ENCODE measurements around the gene ADGRV1. TPM values are rescaled to one million over a fixed set of nuclear protein-coding genes. Genes with fewer than 3 reads are reported as not detected.

Gene ADGRV1
- total RNA-seq, 2 experiments from 2014 or later, result not detected

DNA sequence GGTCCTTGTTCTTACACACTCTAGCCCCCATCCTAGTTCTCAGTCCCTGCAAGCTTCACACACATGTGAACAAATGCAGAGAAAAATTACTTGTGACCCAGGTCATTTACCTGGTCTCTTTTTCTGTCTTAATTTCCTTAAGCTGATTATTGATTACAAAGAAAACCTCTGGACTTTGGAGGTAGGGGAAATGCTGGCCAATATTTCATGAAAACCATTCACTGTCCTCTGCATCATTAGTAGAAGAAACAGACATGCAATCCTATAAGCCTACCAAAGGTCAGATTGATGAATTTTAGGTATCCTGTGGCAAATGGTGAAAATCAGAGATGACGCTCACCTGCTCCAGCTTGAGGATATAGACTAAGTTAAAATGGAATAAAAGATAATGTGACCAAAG is 457.7 kb downstream of the ADGRV1 start:
- no peaks in the 10 kb centered on the region for H3K36me3 ChIP-seq (ENCODE audit: insufficient read depth, low read length)
- H3K79me2 ChIP-seq (ENCODE audit: insufficient read depth, low read depth, low read length), result no peaks in the 10 kb centered on the region
- no peak overlapping the region for H3K27ac ChIP-seq (ENCODE audit: low read depth, low read length, poor library complexity, severe bottlenecking)
- BruUV-seq (replicated peaks), result no TSS peak
- H3K4me3 ChIP-seq (ENCODE audit: low read depth, low read length, poor library complexity, severe bottlenecking), result no peak overlapping the region
- H3K4me1 ChIP-seq (ENCODE audit: insufficient read depth, low read length, poor library complexity, severe bottlenecking), result no peaks in the 10 kb centered on the region
- no peaks in the 10 kb centered on the region for H3K9me2 ChIP-seq (ENCODE audit: insufficient read depth, low read length)
- no peak overlapping the region for H2AFZ ChIP-seq (ENCODE audit: low read length)
- TF ChIP-seq, protein P1, sequence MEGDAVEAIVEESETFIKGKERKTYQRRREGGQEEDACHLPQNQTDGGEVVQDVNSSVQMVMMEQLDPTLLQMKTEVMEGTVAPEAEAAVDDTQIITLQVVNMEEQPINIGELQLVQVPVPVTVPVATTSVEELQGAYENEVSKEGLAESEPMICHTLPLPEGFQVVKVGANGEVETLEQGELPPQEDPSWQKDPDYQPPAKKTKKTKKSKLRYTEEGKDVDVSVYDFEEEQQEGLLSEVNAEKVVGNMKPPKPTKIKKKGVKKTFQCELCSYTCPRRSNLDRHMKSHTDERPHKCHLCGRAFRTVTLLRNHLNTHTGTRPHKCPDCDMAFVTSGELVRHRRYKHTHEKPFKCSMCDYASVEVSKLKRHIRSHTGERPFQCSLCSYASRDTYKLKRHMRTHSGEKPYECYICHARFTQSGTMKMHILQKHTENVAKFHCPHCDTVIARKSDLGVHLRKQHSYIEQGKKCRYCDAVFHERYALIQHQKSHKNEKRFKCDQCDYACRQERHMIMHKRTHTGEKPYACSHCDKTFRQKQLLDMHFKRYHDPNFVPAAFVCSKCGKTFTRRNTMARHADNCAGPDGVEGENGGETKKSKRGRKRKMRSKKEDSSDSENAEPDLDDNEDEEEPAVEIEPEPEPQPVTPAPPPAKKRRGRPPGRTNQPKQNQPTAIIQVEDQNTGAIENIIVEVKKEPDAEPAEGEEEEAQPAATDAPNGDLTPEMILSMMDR (conservative IDR thresholded peaks at IDR 0.05; ENCODE audit: low read length), result no peak
- TF ChIP-seq EZH2phosphoT487 (IDR thresholded peaks at IDR 0.05; ENCODE audit: borderline replicate concordance, low read depth, low read length), result no peak
- no peak for DNase-seq (ENCODE audit: low spot score)
- H3K4me2 ChIP-seq (ENCODE audit: low read length), result no peak overlapping the region
- ChIA-PET CTCF (ENCODE audit: unreplicated experiment) (no interaction called here), POLR2A (interaction anchor here (0.6 to 1.1 kb wide), 2 partner anchors 35 to 378 kb away, joined by 3 read pairs; no protein-coding TSS in a partner anchor)
- no peaks in the 10 kb centered on the region for H3K9me3 ChIP-seq (ENCODE audit: low read length)
- H4K20me1 ChIP-seq (ENCODE audit: insufficient read depth, low read length), result no peaks in the 10 kb centered on the region
- intact Hi-C loops (cut with micrococcal nuclease; ENCODE audit: unreplicated experiment), result no loop called here

DNA sequence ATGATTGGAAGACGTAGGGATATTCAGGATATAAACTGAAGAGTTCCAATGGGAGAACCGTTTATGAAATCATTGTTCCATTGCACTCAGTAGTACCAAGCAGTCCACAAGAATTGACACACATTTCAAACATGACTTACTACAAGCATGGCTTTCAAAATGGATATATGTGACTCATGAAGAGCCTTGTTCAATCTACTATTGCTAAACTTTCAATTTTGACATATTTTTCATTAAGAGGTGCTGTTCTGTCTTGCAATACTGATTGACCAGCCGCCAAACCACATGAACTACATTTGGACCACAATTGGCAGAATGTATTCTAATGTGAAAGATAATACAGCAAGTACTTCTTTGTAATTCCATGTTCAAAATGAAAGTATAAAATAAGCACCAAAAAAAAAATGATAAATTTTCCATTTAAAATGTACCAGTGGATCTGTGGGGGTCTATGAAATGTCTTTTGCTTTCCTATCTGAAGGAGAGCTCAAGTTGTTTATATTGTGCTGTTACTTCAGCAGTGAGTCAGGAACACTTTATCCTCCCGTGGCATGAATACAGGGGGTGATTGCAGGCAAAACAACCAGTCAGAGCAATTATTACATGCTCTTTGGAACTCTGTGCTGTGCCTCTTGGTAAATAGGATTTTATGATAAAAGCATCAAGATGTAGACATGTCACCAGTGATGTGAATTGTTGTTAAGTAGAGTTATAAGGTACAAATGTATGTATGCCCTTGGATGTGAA is 458.5 kb downstream of the ADGRV1 start:
- H2AFZ ChIP-seq (ENCODE audit: low read length), result no peak overlapping the region
- intact Hi-C loops (cut with micrococcal nuclease; ENCODE audit: unreplicated experiment), result no loop called here
- no peaks in the 10 kb centered on the region for H3K9me2 ChIP-seq (ENCODE audit: insufficient read depth, low read length)
- no peaks in the 10 kb centered on the region for H4K20me1 ChIP-seq (ENCODE audit: insufficient read depth, low read length)
- H3K9me3 ChIP-seq (ENCODE audit: low read length), result no peaks in the 10 kb centered on the region
- no peaks in the 10 kb centered on the region for H3K79me2 ChIP-seq (ENCODE audit: insufficient read depth, low read depth, low read length)
- no peaks in the 10 kb centered on the region for H3K36me3 ChIP-seq (ENCODE audit: insufficient read depth, low read length)
- no TSS peak for BruUV-seq (replicated peaks)
- no peak overlapping the region for H3K4me3 ChIP-seq (ENCODE audit: low read depth, low read length, poor library complexity, severe bottlenecking)
- no peak overlapping the region for H3K4me2 ChIP-seq (ENCODE audit: low read length)
- DNase-seq (ENCODE audit: low spot score), result no peak
- TF ChIP-seq, protein P1 (conservative IDR thresholded peaks at IDR 0.05; ENCODE audit: low read length), result no peak
- TF ChIP-seq EZH2phosphoT487 (IDR thresholded peaks at IDR 0.05; ENCODE audit: borderline replicate concordance, low read depth, low read length), result no peak
- no peak overlapping the region for H3K27ac ChIP-seq (ENCODE audit: low read depth, low read length, poor library complexity, severe bottlenecking)
- CTCF ChIA-PET (ENCODE audit: unreplicated experiment), result no interaction called here
- POLR2A ChIA-PET, result interaction anchor here (1.1 kb wide), 1 partner anchor 34 kb away, joined by 3 read pairs; no protein-coding TSS in a partner anchor
- no peaks in the 10 kb centered on the region for H3K4me1 ChIP-seq (ENCODE audit: insufficient read depth, low read length, poor library complexity, severe bottlenecking)

DNA sequence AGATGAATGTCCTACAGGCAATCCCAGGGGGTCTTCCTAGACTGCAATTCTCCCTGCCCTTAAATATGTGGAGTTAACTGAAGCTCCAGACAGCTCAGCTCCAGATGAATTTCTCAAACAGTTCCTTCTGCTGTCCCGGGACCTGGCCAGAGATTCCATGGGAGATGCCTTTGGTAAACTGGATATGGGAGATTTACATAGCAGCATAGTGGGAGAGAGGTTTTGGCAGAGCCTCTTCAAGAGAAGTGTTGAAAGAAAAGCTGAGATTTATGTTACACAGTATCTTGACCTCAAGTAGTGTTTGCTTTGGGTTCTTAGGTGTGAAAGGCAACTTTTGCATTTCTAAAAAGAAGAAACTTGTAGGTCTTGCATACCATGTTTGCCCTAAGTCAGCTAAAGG is 459.6 kb downstream of the ADGRV1 start:
- no peaks in the 10 kb centered on the region for H3K9me3 ChIP-seq (ENCODE audit: low read length)
- no TSS peak for BruUV-seq (replicated peaks)
- CTCF ChIA-PET (ENCODE audit: unreplicated experiment), result no interaction called here
- H3K9me2 ChIP-seq (ENCODE audit: insufficient read depth, low read length), result no peaks in the 10 kb centered on the region
- no peaks in the 10 kb centered on the region for H3K79me2 ChIP-seq (ENCODE audit: insufficient read depth, low read depth, low read length)
- DNase-seq (ENCODE audit: low spot score), result no peak
- no peak overlapping the region for H3K27ac ChIP-seq (ENCODE audit: low read depth, low read length, poor library complexity, severe bottlenecking)
- H4K20me1 ChIP-seq (ENCODE audit: insufficient read depth, low read length), result no peaks in the 10 kb centered on the region
- no peak for TF ChIP-seq EZH2phosphoT487 (IDR thresholded peaks at IDR 0.05; ENCODE audit: borderline replicate concordance, low read depth, low read length)
- TF ChIP-seq, protein P1 (conservative IDR thresholded peaks at IDR 0.05; ENCODE audit: low read length), result no peak
- intact Hi-C loops (cut with micrococcal nuclease; ENCODE audit: unreplicated experiment), result no loop called here
- POLR2A ChIA-PET, result no interaction called here
- no peaks in the 10 kb centered on the region for H3K36me3 ChIP-seq (ENCODE audit: insufficient read depth, low read length)
- no peak overlapping the region for H3K4me3 ChIP-seq (ENCODE audit: low read depth, low read length, poor library complexity, severe bottlenecking)
- no peak overlapping the region for H3K4me2 ChIP-seq (ENCODE audit: low read length)
- no peak overlapping the region for H2AFZ ChIP-seq (ENCODE audit: low read length)
- no peaks in the 10 kb centered on the region for H3K4me1 ChIP-seq (ENCODE audit: insufficient read depth, low read length, poor library complexity, severe bottlenecking)
